ENCODE results near the gene RNF148. TPM values are rescaled to one million over a fixed set of nuclear protein-coding genes. Genes with fewer than 3 reads are reported as not detected.
"Not testable (repeated sequence)": the region's sequence is repeated elsewhere in the genome, so short reads cannot be mapped to it uniquely, and the experiment has no call there.

Gene RNF148
- total and polyA plus RNA-seq, 11 donors: 0.08 to 0.40 (median 0.20) TPM; not detected in 6

- no peak overlapping the region for H3K4me3 ChIP-seq
- TF ChIP-seq CTCF (IDR thresholded peaks at IDR 0.05): no peak
- no peaks in the 10 kb centered on the region for H3K27me3 ChIP-seq
- WGBS, 4 donors: 83 to 91% (median 88%) methylated on average over 2 of the region's 2 CpGs
- H3K4me1 ChIP-seq: peaks cover 0 to 5% (median 0%) of the 10 kb centered on the region in 12 donors
- intact Hi-C loops (cut with DNase I): no loop called here
- H3K9me3 ChIP-seq: no peaks in the 10 kb centered on the region
- ATAC-seq: no peak
- no peak for DNase-seq
- no peaks in the 10 kb centered on the region for H3K36me3 ChIP-seq
- no peak overlapping the region for H3K27ac ChIP-seq
These were observed 18.2 kb downstream of the RNF148 start for GRCh38 chr7:122684504-122684903.

- no peaks in the 10 kb centered on the region for H3K36me3 ChIP-seq
- H3K9me3 ChIP-seq: no peaks in the 10 kb centered on the region
- H3K4me3 ChIP-seq: no peak overlapping the region
- H3K27me3 ChIP-seq: no peaks in the 10 kb centered on the region
- H3K27ac ChIP-seq: no peak overlapping the region
- peaks cover 0 to 5% (median 0%) of the 10 kb centered on the region in 12 donors for H3K4me1 ChIP-seq
- DNase-seq: no peak
- WGBS, 4 donors: 63 to 72% (median 65%) methylated on average over 8 of the region's 8 CpGs
- peak; percentile 34 to 69 (median 60) for ATAC-seq
- no peak for TF ChIP-seq CTCF (IDR thresholded peaks at IDR 0.05)
- no peak for TF ChIP-seq POLR2A (IDR thresholded peaks at IDR 0.05)
- intact Hi-C loops (cut with DNase I): no loop called here
These were observed 19.7 kb downstream of the RNF148 start for GRCh38 chr7:122682815-122683550.

GRCh38 chr7:122681186-122681585 is 21.5 kb downstream of the RNF148 start:
- ATAC-seq; H3K36me3 ChIP-seq; H3K27ac ChIP-seq; DNase-seq; H3K27me3 ChIP-seq; H3K4me3 ChIP-seq; H3K4me1 ChIP-seq; H3K9me3 ChIP-seq; intact Hi-C loops (cut with DNase I): not testable (repeated sequence)
- WGBS, 4 donors: 95 to 98% (median 97%) methylated on average over 16 of the region's 16 CpGs

GRCh38 chr7:122679813-122680212 is 22.9 kb downstream of the RNF148 start:
- H3K27me3 ChIP-seq: no peaks in the 10 kb centered on the region
- TF ChIP-seq POLR2A (IDR thresholded peaks at IDR 0.05) (no peak), CTCF (IDR thresholded peaks at IDR 0.05) (no peak)
- no peak overlapping the region for H3K4me3 ChIP-seq
- no peak overlapping the region for H3K27ac ChIP-seq
- WGBS, 4 donors: 84 to 91% (median 86%) methylated on average over 1 of the region's 1 CpG
- no peaks in the 10 kb centered on the region for H3K9me3 ChIP-seq
- H3K4me1 ChIP-seq: peaks cover 0 to 8% (median 0%) of the 10 kb centered on the region in 12 donors
- intact Hi-C loops (cut with DNase I): no loop called here
- no peaks in the 10 kb centered on the region for H3K36me3 ChIP-seq
- ATAC-seq: no peak
- DNase-seq: no peak

- WGBS, 4 donors: 74 to 85% (median 77%) methylated on average over 9 of the region's 9 CpGs
- intact Hi-C loops (cut with DNase I); DNase-seq; H3K27me3 ChIP-seq; ATAC-seq; H3K4me3 ChIP-seq; H3K36me3 ChIP-seq; H3K9me3 ChIP-seq; H3K27ac ChIP-seq: not testable (repeated sequence)
- peaks cover 0 to 12% (median 0%) of the 10 kb centered on the region in 12 donors for H3K4me1 ChIP-seq
These were observed 23.4 kb downstream of the RNF148 start for GRCh38 chr7:122679269-122679709.
